ENCODE results near the gene DUT. TPM values are rescaled to one million over a fixed set of nuclear protein-coding genes. Genes with fewer than 3 reads are reported as not detected.

The DUT gene
- total RNA-seq, 4 donors from 2014 or later = 63.5 to 90.1 (median 75.7) TPM

DNA sequence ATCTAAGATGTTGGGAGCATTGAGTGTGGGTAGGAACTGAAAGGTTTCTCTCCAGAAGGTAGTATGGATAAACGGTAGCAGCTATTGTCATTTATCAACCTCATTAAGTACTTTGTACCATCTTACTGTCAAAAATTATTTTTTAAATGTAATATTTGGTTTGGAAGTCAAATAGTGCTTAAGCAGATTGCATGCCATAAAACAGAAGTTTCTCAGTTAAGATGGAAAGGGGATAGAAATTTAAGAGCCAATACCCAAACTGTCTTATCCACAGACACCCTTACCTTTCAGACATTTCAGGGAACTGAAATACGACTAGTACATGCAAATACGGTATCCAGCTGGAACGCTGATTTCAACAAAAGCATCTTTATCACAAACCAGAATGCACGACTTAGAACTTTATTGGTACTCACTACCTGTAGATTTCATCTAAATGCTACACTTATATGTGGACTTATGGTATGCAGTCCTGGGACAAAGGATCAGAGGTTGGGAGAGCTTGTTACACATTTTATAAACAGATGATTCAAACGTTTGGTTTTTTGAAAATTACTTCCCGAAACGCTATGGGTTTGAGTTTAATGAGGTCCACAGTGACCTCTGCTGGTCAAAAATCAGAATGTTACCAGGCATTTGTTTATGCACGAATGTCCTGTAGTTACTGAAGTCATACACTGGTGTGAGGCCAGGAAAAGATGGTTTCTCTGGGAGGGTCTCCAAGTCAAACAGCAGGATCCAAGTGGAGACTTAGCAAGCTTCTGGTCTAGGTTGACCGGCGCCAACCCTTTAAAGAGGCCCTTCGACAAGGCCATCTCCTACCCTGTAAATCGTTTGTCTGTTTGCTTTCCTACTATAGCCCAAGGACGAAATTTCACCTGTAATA, 45.7 kb upstream of the DUT start:
- H3K27me3 ChIP-seq = peaks cover 0 to 7% (median 0%) of the 10 kb centered on the region in 4 donors
- H3K4me3 ChIP-seq = peak overlapping the region in 2 of 4 donors; percentile 8 to 50
- peaks cover 0 to 8% (median 4%) of the 10 kb centered on the region in 3 donors for H3K4me1 ChIP-seq
- 21 to 27% methylated on average over 14 of the region's 14 CpGs for WGBS, 2 donors
- H3K9me3 ChIP-seq = no peaks in the 10 kb centered on the region
- TF ChIP-seq, protein P1, sequence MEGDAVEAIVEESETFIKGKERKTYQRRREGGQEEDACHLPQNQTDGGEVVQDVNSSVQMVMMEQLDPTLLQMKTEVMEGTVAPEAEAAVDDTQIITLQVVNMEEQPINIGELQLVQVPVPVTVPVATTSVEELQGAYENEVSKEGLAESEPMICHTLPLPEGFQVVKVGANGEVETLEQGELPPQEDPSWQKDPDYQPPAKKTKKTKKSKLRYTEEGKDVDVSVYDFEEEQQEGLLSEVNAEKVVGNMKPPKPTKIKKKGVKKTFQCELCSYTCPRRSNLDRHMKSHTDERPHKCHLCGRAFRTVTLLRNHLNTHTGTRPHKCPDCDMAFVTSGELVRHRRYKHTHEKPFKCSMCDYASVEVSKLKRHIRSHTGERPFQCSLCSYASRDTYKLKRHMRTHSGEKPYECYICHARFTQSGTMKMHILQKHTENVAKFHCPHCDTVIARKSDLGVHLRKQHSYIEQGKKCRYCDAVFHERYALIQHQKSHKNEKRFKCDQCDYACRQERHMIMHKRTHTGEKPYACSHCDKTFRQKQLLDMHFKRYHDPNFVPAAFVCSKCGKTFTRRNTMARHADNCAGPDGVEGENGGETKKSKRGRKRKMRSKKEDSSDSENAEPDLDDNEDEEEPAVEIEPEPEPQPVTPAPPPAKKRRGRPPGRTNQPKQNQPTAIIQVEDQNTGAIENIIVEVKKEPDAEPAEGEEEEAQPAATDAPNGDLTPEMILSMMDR (IDR thresholded peaks at IDR 0.05) = peak; percentile 58 to 70 (median 64)
- no peak for TF ChIP-seq POLR2A (IDR thresholded peaks at IDR 0.05)
- H3K27ac ChIP-seq = peak overlapping the region in 1 of 4 donors; percentile 4
- intact Hi-C loops (cut with DNase I) = loop anchor here (10.0 kb wide), 1 partner anchor 1091 kb away; no protein-coding TSS in a partner anchor
- no peak for DNase-seq
- no peaks in the 10 kb centered on the region for H3K36me3 ChIP-seq

DNA sequence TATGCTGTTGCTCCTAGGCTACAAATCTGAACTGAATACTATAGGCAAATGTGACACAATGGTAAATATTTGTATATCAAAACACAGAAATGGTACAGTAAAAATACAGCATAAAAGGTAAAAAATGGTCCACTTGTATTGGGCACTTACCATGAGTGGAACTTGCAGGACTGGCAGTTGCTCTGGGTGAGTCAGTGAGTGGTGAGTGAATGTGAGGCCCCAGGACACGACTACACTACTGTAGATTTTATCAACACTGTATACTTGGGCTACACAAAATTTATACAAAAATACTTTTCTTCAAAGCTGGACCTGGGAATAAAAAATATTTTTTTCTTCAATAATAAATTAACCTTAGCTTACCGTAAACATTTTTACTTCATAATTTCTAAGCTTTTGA, 41.6 kb upstream of the DUT start:
- intact Hi-C loops (cut with DNase I) = loop anchor here (10.0 kb wide), 1 partner anchor 1095 kb away; no protein-coding TSS in a partner anchor
- Histone ChIP-seq H3K27me3 (peaks cover 0 to 7% (median 0%) of the 10 kb centered on the region in 4 donors), H3K27ac (no peak overlapping the region), H3K9me3 (no peaks in the 10 kb centered on the region), H3K4me3 (no peak overlapping the region), H3K4me1 (peaks cover 0 to 8% (median 4%) of the 10 kb centered on the region in 3 donors), H3K36me3 (no peaks in the 10 kb centered on the region)
- 73 to 77% methylated on average over 2 of the region's 2 CpGs for WGBS, 2 donors
- TF ChIP-seq, protein P1 (IDR thresholded peaks at IDR 0.05) = no peak
- TF ChIP-seq POLR2A (IDR thresholded peaks at IDR 0.05) = no peak
- DNase-seq = no peak

DNA sequence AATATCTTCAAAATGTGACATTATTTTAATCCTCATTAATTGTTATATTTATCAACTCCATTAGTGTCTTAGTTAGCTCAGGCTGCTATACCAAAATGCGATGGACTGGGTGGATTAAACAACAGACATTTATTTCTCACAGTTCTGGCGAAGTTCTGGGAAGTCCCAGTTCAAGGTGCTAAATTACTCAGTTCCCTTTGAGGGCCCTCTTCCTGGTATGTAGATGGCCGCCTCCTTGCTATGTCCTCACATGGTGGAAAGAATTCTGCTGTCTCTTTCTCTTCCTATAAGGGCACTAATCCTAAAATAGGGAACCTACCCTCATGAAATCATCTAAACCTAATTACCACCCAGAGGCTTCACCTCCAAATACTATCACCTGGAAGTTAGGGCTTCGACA, 38.8 kb upstream of the DUT start:
- WGBS, 2 donors = 72 to 81% methylated on average over 4 of the region's 4 CpGs
- Histone ChIP-seq H3K4me1 (no peaks in the 10 kb centered on the region), H3K27me3 (no peaks in the 10 kb centered on the region), H3K4me3 (no peak overlapping the region), H3K36me3 (no peaks in the 10 kb centered on the region), H3K9me3 (no peaks in the 10 kb centered on the region), H3K27ac (no peak overlapping the region)
- TF ChIP-seq, protein P1 (IDR thresholded peaks at IDR 0.05) = no peak
- TF ChIP-seq POLR2A (IDR thresholded peaks at IDR 0.05) = no peak
- intact Hi-C loops (cut with DNase I) = no loop called here
- no peak for DNase-seq

DNA sequence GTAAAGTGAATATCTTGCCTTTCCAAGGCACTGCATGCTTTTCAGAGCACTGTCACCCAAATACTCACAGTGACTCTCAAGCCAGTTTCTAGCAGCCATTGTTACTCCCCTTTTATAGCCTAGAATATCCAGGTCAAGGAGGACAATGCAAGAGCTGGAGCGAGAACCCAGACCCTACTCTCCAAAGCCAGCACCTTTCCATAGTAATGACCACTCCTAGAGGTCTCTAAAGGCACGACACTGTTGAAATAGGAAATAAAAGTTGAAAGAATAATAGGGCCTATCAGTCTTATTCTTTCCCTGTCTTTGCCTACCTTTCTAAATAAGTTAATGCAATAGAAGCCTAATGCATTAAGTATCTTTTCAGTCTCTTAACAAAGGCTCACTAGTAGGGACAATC, 33.6 kb upstream of the DUT start:
- WGBS, 2 donors = 75 to 88% methylated on average over 2 of the region's 2 CpGs
- no peaks in the 10 kb centered on the region for H3K27me3 ChIP-seq
- no peaks in the 10 kb centered on the region for H3K36me3 ChIP-seq
- no peak overlapping the region for H3K4me3 ChIP-seq
- DNase-seq = no peak
- no peak overlapping the region for H3K27ac ChIP-seq
- intact Hi-C loops (cut with DNase I) = no loop called here
- no peaks in the 10 kb centered on the region for H3K4me1 ChIP-seq
- TF ChIP-seq, protein P1 (IDR thresholded peaks at IDR 0.05) = no peak
- TF ChIP-seq POLR2A (IDR thresholded peaks at IDR 0.05) = no peak
- no peaks in the 10 kb centered on the region for H3K9me3 ChIP-seq

DNA sequence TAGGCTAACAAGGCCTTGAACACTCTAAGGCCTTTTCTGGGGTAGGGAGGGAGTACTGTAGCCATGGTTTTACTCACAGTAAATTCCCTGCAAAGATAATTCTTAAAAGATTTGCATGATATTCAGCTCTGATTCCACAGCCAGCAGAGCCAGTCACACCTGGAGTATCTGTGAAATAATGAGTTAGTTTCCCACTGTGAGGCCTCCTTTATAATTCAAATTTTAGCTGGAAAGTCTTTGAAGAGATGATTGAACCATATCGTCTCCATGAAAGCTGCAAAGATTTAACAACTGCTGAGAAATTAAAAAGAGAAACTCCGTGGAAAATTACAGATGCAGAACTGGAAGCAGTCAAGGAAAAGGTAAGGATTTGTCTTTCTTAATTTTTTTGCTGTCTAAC, 32.3 kb upstream of the DUT start:
- H3K36me3 ChIP-seq = no peaks in the 10 kb centered on the region
- no peaks in the 10 kb centered on the region for H3K4me1 ChIP-seq
- no peak overlapping the region for H3K27ac ChIP-seq
- intact Hi-C loops (cut with DNase I) = no loop called here
- H3K4me3 ChIP-seq = no peak overlapping the region
- H3K27me3 ChIP-seq = no peaks in the 10 kb centered on the region
- 32 to 33% methylated on average over 2 of the region's 2 CpGs for WGBS, 2 donors
- TF ChIP-seq, protein P1 (IDR thresholded peaks at IDR 0.05) = no peak
- no peak for TF ChIP-seq POLR2A (IDR thresholded peaks at IDR 0.05)
- no peak for DNase-seq
- H3K9me3 ChIP-seq = no peaks in the 10 kb centered on the region

All from esophagus squamous epithelium (tissue), 5 donors.